Neural cell (in vitro differentiated cells): ENCODE results near the gene OVCA2. TPM values are rescaled to one million over a fixed set of nuclear protein-coding genes. Genes with fewer than 3 reads are reported as not detected.

Source experiments
- H2AFZ ChIP-seq: fragments of 200-600, 300-800 bp; sonication (generic), shearing (Covaris generic); 2 replicates; pipeline ENCODE4 v1.6.0; 2014; ENCODE audit warnings: low read depth, mild to moderate bottlenecking, antibody characterized with exemption, low read length, moderate library complexity
- H3F3A ChIP-seq: fragments of 200-600 bp; shearing (Covaris generic); 2 replicates; pipeline ENCODE4 v1.6.1; 2016; ENCODE audit warnings: mild to moderate bottlenecking, moderate library complexity, mixed read lengths, antibody characterized with exemption, low read length; ENCODE audit not compliant: insufficient read depth, poor library complexity, severe bottlenecking
- H3K27ac ChIP-seq: fragments of 200-600, 300-800 bp; sonication (generic), shearing (Covaris generic); 2 replicates; pipeline ENCODE4 v1.5.1; 2014; ENCODE audit warnings: mild to moderate bottlenecking, low read length, moderate library complexity
- H3K27me3 ChIP-seq: fragments of 300-800, 200-600 bp; sonication (generic), shearing (Covaris generic); 2 replicates; pipeline ENCODE4 v1.6.0; 2014; ENCODE audit warnings: mild to moderate bottlenecking, low read depth, low read length, moderate library complexity; ENCODE audit not compliant: insufficient read depth
- H3K36me3 ChIP-seq: fragments of 300-800, 200-600 bp; sonication (generic), shearing (Covaris generic); 2 replicates; pipeline ENCODE4 v1.5.1; 2014; ENCODE audit warnings: mild to moderate bottlenecking, antibody characterized with exemption, low read length, moderate library complexity; ENCODE audit not compliant: insufficient read depth
- H3K4me2 ChIP-seq: fragments of 300-800, 200-600 bp; sonication (generic), shearing (Covaris generic); 2 replicates; pipeline ENCODE4 v1.6.0; 2014; ENCODE audit warnings: mild to moderate bottlenecking, low read length
- H3K4me3 ChIP-seq: fragments of 300-800, 200-600 bp; sonication (generic), shearing (Covaris generic); 2 replicates; pipeline ENCODE4 v1.5.1; 2014; ENCODE audit warnings: mild to moderate bottlenecking, low read length, moderate library complexity
- H3K79me2 ChIP-seq: fragments of 200-600 bp; shearing (Covaris generic); replicated peaks from 2 replicates; pipeline ENCODE4 v1.6.0; 2014; ENCODE audit warnings: mild to moderate bottlenecking, low read length, moderate library complexity; ENCODE audit not compliant: insufficient read depth
- H3K9ac ChIP-seq: fragments of 300-800, 200-600 bp; sonication (generic), shearing (Covaris generic); 2 replicates; pipeline ENCODE4 v1.6.1; 2016; ENCODE audit warnings: mild to moderate bottlenecking, low read length, mixed read lengths
- H3K9me2 ChIP-seq: fragments of 200-600 bp; shearing (Covaris generic); 2 replicates; pipeline ENCODE4 v1.6.1; 2016; ENCODE audit warnings: mild to moderate bottlenecking, low read length, mixed read lengths; ENCODE audit not compliant: insufficient read depth
- H3K9me3 ChIP-seq: fragments of 200-600, 300-800 bp; sonication (generic), shearing (Covaris generic); 2 replicates; pipeline ENCODE4 v1.6.1; 2016; ENCODE audit warnings: mild to moderate bottlenecking, mixed run types, low read length, moderate library complexity, mixed read lengths
- H4K20me1 ChIP-seq: fragments of 200-600 bp; shearing (Covaris generic); 2 replicates; pipeline ENCODE4 v1.6.1; 2016; ENCODE audit warnings: mild to moderate bottlenecking, mixed run types; ENCODE audit not compliant: insufficient read depth
- CTCF ChIP-seq: fragments of 450-650 bp; IDR thresholded peaks from 2 replicates; pipeline ENCODE4 v1.5.1; 2014; ENCODE audit warnings: antibody characterized with exemption, mild to moderate bottlenecking, moderate library complexity; ENCODE audit not compliant: poor library complexity, severe bottlenecking
- EP300 ChIP-seq: fragments of 450-650 bp; conservative IDR thresholded peaks from 2 replicates; pipeline ENCODE4 v1.6.1; 2014; ENCODE audit warnings: antibody characterized with exemption, mild to moderate bottlenecking, moderate library complexity; ENCODE audit not compliant: poor library complexity, severe bottlenecking
- EZH2 ChIP-seq: fragments of 200-600, 300-800 bp; shearing (Covaris generic), sonication (generic); IDR thresholded peaks from 2 replicates; pipeline ENCODE4 v1.6.1; 2014; ENCODE audit warnings: antibody characterized with exemption, low read length, borderline replicate concordance, mild to moderate bottlenecking; ENCODE audit not compliant: insufficient read depth, poor library complexity, severe bottlenecking
- MXI1 ChIP-seq: fragments of 450-650 bp; conservative IDR thresholded peaks from 2 replicates; pipeline ENCODE4 v1.6.1; 2014; ENCODE audit warnings: antibody characterized with exemption, mild to moderate bottlenecking; ENCODE audit not compliant: poor library complexity, severe bottlenecking
- POLR2AphosphoS5 ChIP-seq: IDR thresholded peaks from 2 replicates; pipeline ENCODE4 v1.6.1; 2012
- RAD21 ChIP-seq: fragments of 450-650 bp; conservative IDR thresholded peaks from 2 replicates; pipeline ENCODE4 v1.6.1; 2014; ENCODE audit warnings: antibody characterized with exemption, mild to moderate bottlenecking, moderate library complexity
- REST ChIP-seq: IDR thresholded peaks from 2 replicates; pipeline ENCODE4 v1.6.1; 2012; ENCODE audit warnings: borderline replicate concordance
- SMC3 ChIP-seq: fragments of 450-650 bp; conservative IDR thresholded peaks from 2 replicates; pipeline ENCODE4 v1.6.1; 2014; ENCODE audit warnings: antibody characterized with exemption, mild to moderate bottlenecking, moderate library complexity; ENCODE audit not compliant: poor library complexity
- TAF1 ChIP-seq: IDR thresholded peaks from 2 replicates; pipeline ENCODE4 v1.6.1; 2012; ENCODE audit warnings: low read depth
- polyA plus RNA-seq: library from polyadenylated mRNA; depleted of rRNA; stranded (reverse); fragments of >200 nt; gene quantifications from 2 replicates; pipeline ENCODE4 v1.2.3, GENCODE V29; 2014

OVCA2 gene
- polyA plus RNA-seq, 1 donor from 2014 or later, result 54.4 TPM

- H4K20me1 ChIP-seq, result no peaks in the 10 kb centered on the region
- TF ChIP-seq EZH2 (no peak), TAF1 (no peak), SMC3 (no peak), CTCF (no peak), MXI1 (no peak), RAD21 (no peak), POLR2AphosphoS5 (no peak), REST (no peak), EP300 (no peak)
- no peaks in the 10 kb centered on the region for H3K9me2 ChIP-seq
- H3K9me3 ChIP-seq, result no peaks in the 10 kb centered on the region
- H3K27me3 ChIP-seq, result no peaks in the 10 kb centered on the region
- H3K9ac ChIP-seq, result peak overlapping the region; percentile 12
- no peaks in the 10 kb centered on the region for H3K79me2 ChIP-seq
- H3F3A ChIP-seq, result no peaks in the 10 kb centered on the region
- no peaks in the 10 kb centered on the region for H3K36me3 ChIP-seq
- H3K4me2 ChIP-seq, result no peak overlapping the region
- peak overlapping the region; percentile 21 for H3K4me3 ChIP-seq
- H3K27ac ChIP-seq, result no peak overlapping the region
- H2AFZ ChIP-seq, result no peak overlapping the region
These were observed 6.0 kb upstream of the OVCA2 start for GRCh38 chr17:2035541-2036488.

GRCh38 chr17:2037155-2037554 is 4.7 kb upstream of the OVCA2 start:
- Histone ChIP-seq H3K4me3 (no peak overlapping the region), H3K27ac (no peak overlapping the region), H3F3A (no peaks in the 10 kb centered on the region), H3K9me2 (no peaks in the 10 kb centered on the region), H3K9me3 (no peaks in the 10 kb centered on the region), H3K4me2 (no peak overlapping the region), H2AFZ (no peak overlapping the region), H4K20me1 (no peaks in the 10 kb centered on the region), H3K36me3 (no peaks in the 10 kb centered on the region), H3K27me3 (no peaks in the 10 kb centered on the region), H3K79me2 (no peaks in the 10 kb centered on the region), H3K9ac (no peak overlapping the region)
- TF ChIP-seq RAD21, result no peak
- no peak for TF ChIP-seq EZH2
- TF ChIP-seq CTCF, result no peak
- TF ChIP-seq TAF1, result no peak
- TF ChIP-seq REST, result no peak
- no peak for TF ChIP-seq POLR2AphosphoS5
- no peak for TF ChIP-seq SMC3
- no peak for TF ChIP-seq MXI1
- TF ChIP-seq EP300, result no peak
